ENCODE results near the gene SNX18. TPM values are rescaled to one million over a fixed set of nuclear protein-coding genes. Genes with fewer than 3 reads are reported as not detected.

Gene SNX18, protein sequence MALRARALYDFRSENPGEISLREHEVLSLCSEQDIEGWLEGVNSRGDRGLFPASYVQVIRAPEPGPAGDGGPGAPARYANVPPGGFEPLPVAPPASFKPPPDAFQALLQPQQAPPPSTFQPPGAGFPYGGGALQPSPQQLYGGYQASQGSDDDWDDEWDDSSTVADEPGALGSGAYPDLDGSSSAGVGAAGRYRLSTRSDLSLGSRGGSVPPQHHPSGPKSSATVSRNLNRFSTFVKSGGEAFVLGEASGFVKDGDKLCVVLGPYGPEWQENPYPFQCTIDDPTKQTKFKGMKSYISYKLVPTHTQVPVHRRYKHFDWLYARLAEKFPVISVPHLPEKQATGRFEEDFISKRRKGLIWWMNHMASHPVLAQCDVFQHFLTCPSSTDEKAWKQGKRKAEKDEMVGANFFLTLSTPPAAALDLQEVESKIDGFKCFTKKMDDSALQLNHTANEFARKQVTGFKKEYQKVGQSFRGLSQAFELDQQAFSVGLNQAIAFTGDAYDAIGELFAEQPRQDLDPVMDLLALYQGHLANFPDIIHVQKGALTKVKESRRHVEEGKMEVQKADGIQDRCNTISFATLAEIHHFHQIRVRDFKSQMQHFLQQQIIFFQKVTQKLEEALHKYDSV
- 10 to 100 TPM; 26.3 to 36.3 (median 30.6) TPM for total RNA-seq

DNA sequence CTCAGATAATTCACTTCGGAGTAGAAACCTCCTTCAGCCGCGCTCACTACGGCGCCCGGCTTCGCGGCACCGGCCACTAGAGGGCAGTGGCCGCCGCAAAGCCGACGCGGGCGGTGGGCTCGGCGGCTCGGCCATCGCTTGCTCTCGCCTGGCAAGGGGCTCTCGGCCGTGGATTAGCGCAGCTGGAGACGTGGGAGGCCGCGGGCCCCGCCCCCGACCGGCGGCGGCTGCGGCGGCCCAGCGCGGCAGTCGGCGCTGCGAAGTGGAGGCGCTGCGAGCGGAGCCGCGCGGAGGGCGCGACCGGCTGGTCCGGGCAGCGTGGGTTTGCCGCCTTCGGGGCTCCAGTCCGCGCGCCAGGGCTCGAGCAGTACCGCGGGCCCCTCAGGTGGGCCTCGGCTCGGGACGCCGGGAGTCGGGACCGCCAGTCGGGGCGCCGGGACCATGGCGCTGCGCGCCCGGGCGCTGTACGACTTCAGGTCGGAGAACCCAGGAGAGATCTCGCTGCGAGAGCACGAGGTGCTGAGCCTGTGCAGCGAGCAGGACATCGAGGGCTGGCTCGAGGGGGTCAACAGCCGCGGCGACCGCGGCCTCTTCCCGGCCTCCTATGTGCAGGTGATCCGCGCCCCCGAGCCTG is at the start of gene SNX18:
SNX18 (plus strand) TSS at position 248 of the 634 bp plus-strand sequence; CDS start at position 442, 194 bp downstream.
- WGBS, 2 donors: 0% methylated on average over 4 to 10 of the region's 88 CpGs
- H3K4me3 ChIP-seq: peak within 1 kb of the TSS; percentile 75 to 99 (median 90)
- DNase-seq: peak; percentile 67
- no peaks in the 10 kb centered on the region for H3K9me3 ChIP-seq
- peaks cover 27 to 55% (median 32%) of the 10 kb centered on the region in 3 donors for H3K4me1 ChIP-seq
- peaks cover 0 to 11% (median 0%) of the 10 kb centered on the region in 3 donors for H3K36me3 ChIP-seq
- peak within 1 kb of the TSS; percentile 88 to 96 (median 92) for H3K27ac ChIP-seq
- intact Hi-C loops (cut with DNase I): loop anchor here (5.0 to 10.0 kb wide), 3 partner anchors 325 to 627 kb away; no protein-coding TSS in a partner anchor
- H3K27me3 ChIP-seq: no peaks in the 10 kb centered on the region
- peak in 3 of 4 donors; percentile 31 to 85 (median 80) for TF ChIP-seq POLR2A (IDR thresholded peaks at IDR 0.05)
- TF ChIP-seq, protein P1, sequence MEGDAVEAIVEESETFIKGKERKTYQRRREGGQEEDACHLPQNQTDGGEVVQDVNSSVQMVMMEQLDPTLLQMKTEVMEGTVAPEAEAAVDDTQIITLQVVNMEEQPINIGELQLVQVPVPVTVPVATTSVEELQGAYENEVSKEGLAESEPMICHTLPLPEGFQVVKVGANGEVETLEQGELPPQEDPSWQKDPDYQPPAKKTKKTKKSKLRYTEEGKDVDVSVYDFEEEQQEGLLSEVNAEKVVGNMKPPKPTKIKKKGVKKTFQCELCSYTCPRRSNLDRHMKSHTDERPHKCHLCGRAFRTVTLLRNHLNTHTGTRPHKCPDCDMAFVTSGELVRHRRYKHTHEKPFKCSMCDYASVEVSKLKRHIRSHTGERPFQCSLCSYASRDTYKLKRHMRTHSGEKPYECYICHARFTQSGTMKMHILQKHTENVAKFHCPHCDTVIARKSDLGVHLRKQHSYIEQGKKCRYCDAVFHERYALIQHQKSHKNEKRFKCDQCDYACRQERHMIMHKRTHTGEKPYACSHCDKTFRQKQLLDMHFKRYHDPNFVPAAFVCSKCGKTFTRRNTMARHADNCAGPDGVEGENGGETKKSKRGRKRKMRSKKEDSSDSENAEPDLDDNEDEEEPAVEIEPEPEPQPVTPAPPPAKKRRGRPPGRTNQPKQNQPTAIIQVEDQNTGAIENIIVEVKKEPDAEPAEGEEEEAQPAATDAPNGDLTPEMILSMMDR (IDR thresholded peaks at IDR 0.05): peak; percentile 96 to 100 (median 99)

DNA sequence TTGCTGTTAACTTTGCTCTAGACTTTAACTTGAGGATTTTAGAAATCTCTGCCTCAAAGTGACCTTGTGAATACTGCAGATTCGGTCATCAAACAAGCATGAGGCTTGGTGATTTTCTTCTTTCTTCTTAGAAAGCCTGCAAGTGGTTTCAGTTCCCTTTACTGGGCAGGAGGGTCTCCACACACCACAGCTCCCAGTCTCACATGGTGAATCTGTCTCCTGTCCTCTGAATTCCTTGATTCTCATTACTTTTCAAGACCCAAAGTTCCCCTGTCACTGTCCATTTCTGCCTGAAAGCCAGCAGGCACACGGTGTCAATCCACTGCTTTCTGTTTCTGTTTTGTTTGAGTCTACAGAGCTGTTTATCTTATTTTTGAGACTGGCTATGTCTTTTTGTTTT is 47.9 kb upstream of the SNX18 start:
- no peaks in the 10 kb centered on the region for H3K9me3 ChIP-seq
- peak overlapping the region in 2 of 4 donors; percentile 4 to 50 for H3K4me3 ChIP-seq
- WGBS, 2 donors: 27 to 36% methylated on average over 2 of the region's 2 CpGs
- DNase-seq: no peak
- peak overlapping the region in 2 of 4 donors; percentile 28 to 49 for H3K27ac ChIP-seq
- H3K36me3 ChIP-seq: no peaks in the 10 kb centered on the region
- no peaks in the 10 kb centered on the region for H3K27me3 ChIP-seq
- TF ChIP-seq, protein P1 (IDR thresholded peaks at IDR 0.05): no peak
- TF ChIP-seq POLR2A (IDR thresholded peaks at IDR 0.05): no peak
- H3K4me1 ChIP-seq: peaks cover 0 to 9% (median 0%) of the 10 kb centered on the region in 3 donors
- intact Hi-C loops (cut with DNase I): no loop called here

DNA sequence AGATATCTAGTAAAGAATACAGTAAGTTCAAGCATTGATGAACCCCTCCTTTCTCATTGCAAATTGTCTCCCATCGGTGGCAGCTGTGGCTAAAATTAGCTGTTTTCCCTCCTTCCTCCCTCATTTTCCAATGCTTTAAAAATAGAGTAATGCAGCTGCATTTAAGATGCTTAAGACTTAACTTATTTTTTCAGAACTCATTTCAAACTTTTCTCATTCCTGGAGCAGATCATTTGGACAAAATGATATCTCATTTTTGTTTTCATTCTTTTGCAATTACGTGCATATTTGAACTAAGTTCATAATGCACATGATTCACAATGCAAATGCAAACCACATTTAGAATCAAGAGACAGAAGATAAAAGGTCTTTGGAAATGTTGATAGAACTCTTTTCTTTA is 47.4 kb upstream of the SNX18 start:
- intact Hi-C loops (cut with DNase I): no loop called here
- peak overlapping the region in 1 of 4 donors; percentile 28 for H3K27ac ChIP-seq
- peak overlapping the region in 2 of 4 donors; percentile 4 to 50 for H3K4me3 ChIP-seq

DNA sequence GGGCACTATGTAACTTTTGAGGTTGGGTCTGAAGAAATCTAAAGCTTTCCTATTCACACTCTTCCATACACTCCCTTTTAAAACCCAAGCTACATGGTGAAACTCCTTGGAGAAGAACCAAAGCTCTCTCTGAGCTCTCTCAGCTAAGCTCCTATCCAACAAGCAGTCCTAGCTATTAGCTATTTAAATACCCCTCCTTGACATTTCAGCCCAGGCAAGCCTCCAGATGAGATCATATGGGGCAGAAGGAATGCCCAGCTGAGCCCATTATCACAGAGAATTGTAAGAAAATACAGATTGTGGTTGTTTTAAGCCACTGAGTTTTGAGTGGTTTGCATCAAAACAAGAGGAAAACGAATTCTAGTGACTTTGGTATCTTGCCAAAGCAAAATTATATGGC is 46.9 kb upstream of the SNX18 start:
- no peaks in the 10 kb centered on the region for H3K9me3 ChIP-seq
- DNase-seq: no peak
- H3K36me3 ChIP-seq: no peaks in the 10 kb centered on the region
- H3K4me1 ChIP-seq: peaks cover 0 to 9% (median 0%) of the 10 kb centered on the region in 3 donors
- TF ChIP-seq, protein P1 (IDR thresholded peaks at IDR 0.05): no peak
- no peak for TF ChIP-seq POLR2A (IDR thresholded peaks at IDR 0.05)
- 17 to 50% methylated on average over 1 of the region's 1 CpG for WGBS, 2 donors
- H3K27ac ChIP-seq: no peak overlapping the region
- H3K27me3 ChIP-seq: no peaks in the 10 kb centered on the region
- intact Hi-C loops (cut with DNase I): no loop called here
- H3K4me3 ChIP-seq: no peak overlapping the region

More for the DNA sequence above, 47.4 kb upstream of the SNX18 start:
- no peak for DNase-seq
- Histone ChIP-seq H3K36me3 (no peaks in the 10 kb centered on the region), H3K4me1 (peaks cover 0 to 9% (median 0%) of the 10 kb centered on the region in 3 donors), H3K9me3 (no peaks in the 10 kb centered on the region), H3K27me3 (no peaks in the 10 kb centered on the region)
- no peak for TF ChIP-seq POLR2A (IDR thresholded peaks at IDR 0.05)
- TF ChIP-seq, protein P1 (IDR thresholded peaks at IDR 0.05): no peak
- WGBS, 2 donors: 33 to 72% methylated on average over 2 of the region's 2 CpGs

All from esophagus squamous epithelium (tissue), 5 donors.